ENCODE results near the gene SMIM35.
"Not testable (repeated sequence)": the region's sequence is repeated elsewhere in the genome, so short reads cannot be mapped to it uniquely, and the experiment has no call there.

The SMIM35 gene

GRCh38 chr11:118046051-118046963 lies 40.5 kb downstream of the SMIM35 start:
- in situ Hi-C loops (cut with MboI; ENCODE audit: low sequenced_read_pairs): no loop called here

GRCh38 chr11:118045191-118045590 lies 41.6 kb downstream of the SMIM35 start:
- in situ Hi-C loops (cut with MboI; ENCODE audit: low sequenced_read_pairs): no loop called here

- in situ Hi-C loops (cut with MboI; ENCODE audit: low sequenced_read_pairs): no loop called here
Observed at GRCh38 chr11:118042796-118043195, 44.0 kb downstream of the SMIM35 start.

DNA sequence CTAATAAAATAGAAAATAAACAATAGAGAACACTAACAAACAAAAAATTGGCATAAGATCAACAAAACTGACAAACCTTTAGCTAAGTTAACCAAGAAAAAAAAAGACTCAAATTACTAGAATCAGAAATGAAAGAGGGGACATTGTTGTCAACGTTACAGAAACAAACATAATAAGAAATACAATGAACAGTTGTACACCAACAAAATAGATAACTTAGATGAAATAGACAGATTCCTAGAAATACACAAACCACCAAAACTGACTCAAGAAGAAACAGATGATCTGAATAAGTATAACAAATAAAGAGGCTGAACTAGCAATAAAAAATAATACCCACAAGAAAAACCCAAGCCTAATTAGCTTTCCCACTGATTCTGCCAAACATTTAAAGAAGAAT lies 44.6 kb downstream of the SMIM35 start:
- in situ Hi-C loops (cut with MboI; ENCODE audit: low sequenced_read_pairs): no loop called here

GRCh38 chr11:118033443-118033842 lies 53.3 kb downstream of the SMIM35 start:
- in situ Hi-C loops (cut with MboI; ENCODE audit: low sequenced_read_pairs): no loop called here

DNA sequence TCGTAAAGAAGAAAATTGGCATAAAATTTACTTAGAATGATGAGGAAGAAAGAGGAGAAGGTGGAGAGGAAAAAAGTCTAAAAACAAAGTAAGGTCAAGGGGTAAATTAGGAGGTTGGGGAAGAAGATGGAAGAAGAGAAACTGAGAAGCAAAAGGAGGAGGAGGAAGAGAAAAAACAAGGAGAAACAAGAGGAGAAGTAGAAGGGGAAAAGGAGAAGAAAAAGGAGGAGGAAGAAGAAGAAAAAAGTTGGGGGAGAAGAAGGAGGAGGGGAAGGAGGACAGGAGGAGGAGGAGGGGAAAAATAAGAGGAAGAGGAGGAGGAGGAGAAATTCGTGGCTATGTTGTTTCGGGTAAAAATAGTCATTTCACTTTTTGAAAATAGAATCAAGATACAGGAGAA lies 58.1 kb downstream of the SMIM35 start:
- in situ Hi-C loops (cut with MboI; ENCODE audit: low sequenced_read_pairs): no loop called here

- in situ Hi-C loops (cut with MboI; ENCODE audit: low sequenced_read_pairs): no loop called here
Observed at GRCh38 chr11:118027694-118028093, 59.1 kb downstream of the SMIM35 start.

DNA sequence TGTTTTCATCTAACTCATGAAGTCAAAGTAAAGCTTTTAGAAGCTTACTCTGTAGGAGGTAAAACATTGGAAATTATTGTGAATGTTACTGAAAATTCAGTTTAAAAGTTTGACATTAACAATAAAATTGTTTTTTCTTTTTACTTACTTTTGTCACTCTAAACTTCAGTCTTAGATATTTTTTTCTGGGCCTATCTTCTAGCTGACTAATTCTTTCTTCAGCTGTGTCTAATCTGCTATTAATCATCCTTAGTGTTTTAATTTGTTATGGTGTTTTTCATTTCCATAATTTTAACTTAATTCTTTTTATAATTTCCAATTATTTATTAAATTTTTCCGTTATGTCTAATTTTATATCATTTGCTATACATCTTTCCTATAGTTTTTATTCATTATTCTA lies 65.6 kb downstream of the SMIM35 start:
- in situ Hi-C loops (cut with MboI; ENCODE audit: low sequenced_read_pairs): no loop called here

- in situ Hi-C loops (cut with MboI; ENCODE audit: low sequenced_read_pairs): no loop called here
Observed at GRCh38 chr11:118018401-118018800, 68.4 kb downstream of the SMIM35 start.

- in situ Hi-C loops (cut with MboI; ENCODE audit: low sequenced_read_pairs): no loop called here
Observed at GRCh38 chr11:118017631-118018315, 69.0 kb downstream of the SMIM35 start.

- in situ Hi-C loops (cut with MboI; ENCODE audit: low sequenced_read_pairs): no loop called here
Observed at GRCh38 chr11:118017111-118017510, 69.7 kb downstream of the SMIM35 start.

GRCh38 chr11:118016104-118016503 lies 70.7 kb downstream of the SMIM35 start:
- in situ Hi-C loops (cut with MboI; ENCODE audit: low sequenced_read_pairs): no loop called here

DNA sequence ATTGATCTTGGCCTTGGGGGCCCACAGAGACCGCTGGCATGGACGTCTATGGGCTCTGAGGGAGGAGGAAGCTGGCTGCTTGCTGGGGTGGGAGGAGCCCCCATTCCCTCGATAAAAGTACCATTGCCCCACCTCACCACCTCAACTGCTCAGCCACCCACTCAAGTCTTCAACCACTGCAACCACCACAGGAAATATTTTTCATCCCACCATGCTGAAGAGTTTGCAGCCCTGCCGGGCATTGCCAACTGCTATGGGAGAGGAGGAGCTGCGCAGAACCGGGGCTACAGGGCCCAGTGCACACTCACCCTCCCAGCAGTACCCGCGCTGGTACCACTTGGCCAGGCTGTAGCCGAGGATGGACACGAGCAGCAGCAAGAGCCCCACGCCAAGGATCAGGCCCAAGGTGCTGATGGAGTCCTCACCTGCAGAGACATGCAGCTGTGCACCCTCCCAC lies 71.3 kb downstream of the SMIM35 start:
- in situ Hi-C loops (cut with MboI; ENCODE audit: low sequenced_read_pairs): no loop called here

DNA sequence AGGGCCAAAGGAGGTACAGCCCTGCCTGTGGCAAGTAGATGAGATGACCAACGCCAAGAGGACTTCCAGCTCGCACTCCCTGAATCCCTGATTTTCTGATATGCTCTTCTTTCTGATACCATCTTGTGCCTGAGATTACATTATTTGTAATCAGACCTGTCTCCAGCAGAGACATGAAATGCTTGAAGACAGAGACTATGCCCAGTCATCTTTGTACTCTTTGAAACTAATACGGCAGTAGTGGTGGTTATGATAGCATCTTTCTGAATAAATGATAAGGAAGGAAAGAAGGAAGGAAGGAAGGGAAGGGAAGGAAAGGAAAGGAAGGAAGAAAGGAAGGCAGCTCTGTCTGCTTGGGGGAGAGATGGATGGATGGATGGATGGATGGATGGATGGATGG lies 72.7 kb downstream of the SMIM35 start:
- in situ Hi-C loops (cut with MboI; ENCODE audit: low sequenced_read_pairs): no loop called here

DNA sequence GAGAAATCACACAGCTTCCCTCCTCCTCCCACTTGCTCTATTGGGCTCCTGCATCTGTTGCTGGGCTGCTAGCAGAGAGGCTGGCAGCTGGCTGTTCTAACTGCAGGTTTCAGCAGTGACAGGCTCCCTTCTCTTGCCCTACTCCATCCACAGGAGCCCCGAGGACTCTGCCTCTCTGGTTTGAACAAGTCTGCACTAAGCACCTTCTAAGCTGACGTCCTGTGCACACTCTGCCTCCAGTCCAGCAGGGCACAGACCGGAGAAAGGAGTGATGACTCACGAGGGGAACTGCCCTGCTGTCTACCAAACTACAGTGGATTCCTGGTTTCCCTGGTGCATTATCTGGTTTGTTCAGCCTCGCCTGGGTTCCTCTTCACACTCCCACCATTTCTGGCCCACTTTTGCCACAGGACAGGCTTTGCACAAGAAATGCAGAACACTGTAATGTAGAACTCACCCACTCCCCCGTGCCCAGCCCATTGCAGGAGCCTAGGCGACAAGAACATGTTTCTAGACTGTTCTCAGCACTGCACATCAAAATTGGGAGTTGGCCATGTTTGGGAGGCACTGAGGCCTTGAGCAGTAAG lies 74.6 kb downstream of the SMIM35 start:
- in situ Hi-C loops (cut with MboI; ENCODE audit: low sequenced_read_pairs): no loop called here

- in situ Hi-C loops (cut with MboI; ENCODE audit: low sequenced_read_pairs): no loop called here
Observed at GRCh38 chr11:118010738-118011461, 75.9 kb downstream of the SMIM35 start.

GRCh38 chr11:118009864-118010737 lies 76.7 kb downstream of the SMIM35 start:
- in situ Hi-C loops (cut with MboI; ENCODE audit: low sequenced_read_pairs): no loop called here

GRCh38 chr11:118008271-118008911 lies 78.4 kb downstream of the SMIM35 start:
- in situ Hi-C loops (cut with MboI; ENCODE audit: low sequenced_read_pairs): no loop called here

DNA sequence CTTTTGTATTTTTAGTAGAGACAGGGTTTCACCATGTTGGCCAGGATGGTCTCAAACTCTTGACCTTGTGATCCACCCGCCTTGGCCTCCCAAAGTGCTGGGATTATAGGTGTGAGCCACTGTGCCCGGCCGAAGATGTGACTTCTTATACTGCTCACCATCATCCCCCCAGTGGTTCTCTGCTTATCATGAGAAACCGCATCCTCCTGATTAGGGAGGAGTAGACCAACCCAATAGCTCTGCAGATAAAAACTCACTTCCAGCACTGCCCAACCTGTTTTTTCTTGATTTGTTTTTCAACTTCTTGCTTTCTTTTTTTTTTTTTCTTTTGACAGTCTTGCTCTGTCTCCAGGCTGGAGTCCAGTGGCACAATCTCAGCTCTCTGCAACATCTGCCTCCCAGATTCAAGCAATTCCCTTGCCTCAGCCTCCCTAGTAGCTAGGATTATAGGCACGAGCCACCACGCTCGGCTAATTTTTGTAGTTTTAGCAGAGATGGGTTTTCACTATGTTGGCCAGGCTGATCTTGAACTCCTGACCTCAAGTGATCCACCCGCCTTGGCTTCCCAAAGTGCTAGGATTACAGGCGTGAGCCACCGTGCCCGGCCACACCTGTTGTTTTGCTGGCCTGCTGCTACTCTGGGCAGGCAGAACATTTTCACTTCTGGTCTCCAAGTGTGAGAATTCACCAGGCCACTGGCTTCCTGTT lies 79.0 kb downstream of the SMIM35 start:
- in situ Hi-C loops (cut with MboI; ENCODE audit: low sequenced_read_pairs): not testable (repeated sequence)

Data from HL-60/S4 (cell line).